ENCODE results near the gene PYGB. TPM values are rescaled to one million over a fixed set of nuclear protein-coding genes. Genes with fewer than 3 reads are reported as not detected.

Gene PYGB
- total RNA-seq, 4 donors from 2014 or later: 83.2 to 141 (median 94.6) TPM

DNA sequence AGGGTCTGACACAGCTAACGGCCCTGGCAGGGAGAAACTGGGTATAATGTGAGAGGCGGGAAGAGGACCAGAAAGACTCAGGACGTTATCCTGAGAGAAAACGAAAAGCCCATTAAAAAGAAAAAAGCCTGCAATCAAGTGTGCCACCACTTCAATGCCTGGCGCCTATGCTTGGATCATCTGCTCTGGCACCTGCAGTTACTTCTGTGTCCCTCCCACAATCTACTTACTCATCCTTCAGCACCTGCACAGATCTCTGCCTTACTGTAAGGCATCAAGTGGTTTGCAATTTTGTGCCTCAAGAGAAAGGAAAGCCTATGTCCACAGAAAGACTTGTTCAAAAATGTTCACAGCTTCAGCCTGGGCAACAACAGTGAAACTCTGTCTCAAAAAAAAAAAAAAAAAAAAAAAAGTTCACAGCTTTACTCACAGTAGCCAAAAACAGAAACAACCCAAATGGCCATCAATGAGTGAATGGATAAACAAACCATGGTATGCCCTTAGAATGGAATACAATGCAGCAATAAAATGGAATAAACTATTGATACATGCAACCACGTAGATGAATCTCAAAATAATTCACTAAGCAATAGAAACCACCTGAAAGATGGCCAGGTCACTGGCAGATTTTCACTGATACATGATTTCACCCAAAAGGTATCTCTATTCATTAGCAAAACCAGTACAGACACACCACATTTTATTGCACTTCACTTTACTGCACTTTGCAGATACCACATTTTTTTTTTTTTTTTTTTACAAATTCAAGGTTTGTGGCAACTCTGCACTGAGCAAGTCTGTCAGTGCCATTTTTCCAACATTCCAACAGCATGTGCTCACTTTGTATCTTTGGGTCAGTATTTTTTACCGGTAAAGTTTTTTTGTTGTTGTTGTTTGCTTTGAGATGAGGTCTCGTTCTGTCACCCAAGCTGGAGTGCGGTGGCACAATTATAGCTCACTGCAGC, 94.1 kb downstream of the PYGB start:
- WGBS, 2 donors: 90 to 92% methylated on average over 9 of the region's 9 CpGs
- Histone ChIP-seq H3K27me3 (no peaks in the 10 kb centered on the region), H3K9me3 (no peaks in the 10 kb centered on the region), H3K4me3 (replicated peaks in 1 of 3) (no peak overlapping the region), H3K36me3 (no peaks in the 10 kb centered on the region), H3K4me1 (peaks cover 29 to 32% of the 10 kb centered on the region in 2 donors), H3K27ac (no peak overlapping the region)
- TF ChIP-seq POLR2A (IDR thresholded peaks at IDR 0.05): no peak
- TF ChIP-seq, protein P1, sequence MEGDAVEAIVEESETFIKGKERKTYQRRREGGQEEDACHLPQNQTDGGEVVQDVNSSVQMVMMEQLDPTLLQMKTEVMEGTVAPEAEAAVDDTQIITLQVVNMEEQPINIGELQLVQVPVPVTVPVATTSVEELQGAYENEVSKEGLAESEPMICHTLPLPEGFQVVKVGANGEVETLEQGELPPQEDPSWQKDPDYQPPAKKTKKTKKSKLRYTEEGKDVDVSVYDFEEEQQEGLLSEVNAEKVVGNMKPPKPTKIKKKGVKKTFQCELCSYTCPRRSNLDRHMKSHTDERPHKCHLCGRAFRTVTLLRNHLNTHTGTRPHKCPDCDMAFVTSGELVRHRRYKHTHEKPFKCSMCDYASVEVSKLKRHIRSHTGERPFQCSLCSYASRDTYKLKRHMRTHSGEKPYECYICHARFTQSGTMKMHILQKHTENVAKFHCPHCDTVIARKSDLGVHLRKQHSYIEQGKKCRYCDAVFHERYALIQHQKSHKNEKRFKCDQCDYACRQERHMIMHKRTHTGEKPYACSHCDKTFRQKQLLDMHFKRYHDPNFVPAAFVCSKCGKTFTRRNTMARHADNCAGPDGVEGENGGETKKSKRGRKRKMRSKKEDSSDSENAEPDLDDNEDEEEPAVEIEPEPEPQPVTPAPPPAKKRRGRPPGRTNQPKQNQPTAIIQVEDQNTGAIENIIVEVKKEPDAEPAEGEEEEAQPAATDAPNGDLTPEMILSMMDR (IDR thresholded peaks at IDR 0.05): no peak
- no peak for DNase-seq
- intact Hi-C loops (cut with DNase I): no loop called here

DNA sequence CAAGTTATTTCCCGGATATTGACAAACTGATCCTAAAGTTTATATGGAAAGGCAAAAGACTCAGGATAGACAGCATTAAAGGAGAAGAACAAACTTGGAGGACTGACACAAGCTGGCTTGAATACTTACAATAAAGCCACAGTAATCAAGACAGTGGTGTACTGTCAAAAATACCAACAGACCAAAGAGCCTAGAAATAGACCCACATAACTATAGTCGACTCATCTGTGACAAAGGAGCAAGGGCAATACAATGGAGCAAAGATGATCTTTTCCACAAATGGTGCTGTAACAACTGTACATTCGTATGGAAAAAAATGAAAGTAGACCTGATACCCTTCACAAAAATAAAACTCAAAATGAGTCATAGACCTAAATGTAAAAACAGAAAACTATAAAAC, 96.7 kb downstream of the PYGB start:
- H3K27me3 ChIP-seq: no peaks in the 10 kb centered on the region
- intact Hi-C loops (cut with DNase I): no loop called here
- H3K4me1 ChIP-seq: peaks cover 7 to 10% of the 10 kb centered on the region in 2 donors
- no peak overlapping the region for H3K27ac ChIP-seq
- H3K36me3 ChIP-seq: no peaks in the 10 kb centered on the region
- DNase-seq: no peak
- H3K9me3 ChIP-seq: no peaks in the 10 kb centered on the region
- 91 to 97% methylated on average over 3 of the region's 3 CpGs for WGBS, 2 donors
- H3K4me3 ChIP-seq (replicated peaks in 1 of 3): no peak overlapping the region
- TF ChIP-seq, protein P1 (IDR thresholded peaks at IDR 0.05): no peak
- TF ChIP-seq POLR2A (IDR thresholded peaks at IDR 0.05): no peak

DNA sequence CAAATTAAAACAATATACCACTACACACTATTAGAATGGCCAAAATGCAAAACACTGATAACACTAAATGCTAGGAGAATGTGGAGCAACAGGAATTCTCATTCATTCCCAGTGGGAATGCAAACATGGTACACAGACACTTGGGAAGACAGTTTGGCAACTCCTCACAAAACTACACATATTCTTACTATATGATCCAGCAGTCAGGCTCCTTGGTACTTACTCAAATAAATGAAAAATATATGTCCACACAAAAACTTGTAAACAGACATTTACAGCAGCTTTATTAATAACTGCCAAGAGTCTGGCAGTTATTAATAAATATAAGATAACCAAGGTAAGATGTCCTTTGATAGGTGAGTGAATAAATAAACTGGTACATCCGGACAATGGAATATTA, 97.8 kb downstream of the PYGB start:
- Histone ChIP-seq H3K36me3 (no peaks in the 10 kb centered on the region), H3K27me3 (no peaks in the 10 kb centered on the region), H3K4me1 (no peaks in the 10 kb centered on the region), H3K9me3 (no peaks in the 10 kb centered on the region), H3K27ac (no peak overlapping the region), H3K4me3 (replicated peaks in 1 of 3) (no peak overlapping the region)
- TF ChIP-seq, protein P1 (IDR thresholded peaks at IDR 0.05): no peak
- no peak for TF ChIP-seq POLR2A (IDR thresholded peaks at IDR 0.05)
- intact Hi-C loops (cut with DNase I): no loop called here
- DNase-seq: no peak
- WGBS, 2 donors: 96 to 97% methylated on average over 1 of the region's 1 CpG

DNA sequence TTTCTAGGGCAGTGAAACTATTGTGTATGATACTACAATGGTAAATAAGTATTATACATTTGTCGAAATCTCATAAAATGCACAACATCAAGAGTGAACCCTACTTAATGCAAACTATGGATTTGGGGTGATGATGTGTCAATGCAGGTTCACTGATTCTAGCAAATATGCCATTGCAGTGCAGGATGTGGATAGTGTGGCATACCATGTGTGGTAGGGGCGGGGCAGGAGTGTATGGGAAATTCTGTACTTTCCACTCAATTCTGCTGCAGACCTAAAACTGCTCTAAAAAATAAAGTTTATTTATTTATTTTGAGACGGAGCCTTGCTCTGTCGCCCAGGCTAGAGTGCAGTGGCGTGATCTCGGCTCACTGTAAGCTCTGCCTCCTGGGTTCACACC, 98.5 kb downstream of the PYGB start:
- intact Hi-C loops (cut with DNase I): no loop called here
- Histone ChIP-seq H3K9me3 (no peaks in the 10 kb centered on the region), H3K27me3 (no peaks in the 10 kb centered on the region), H3K4me1 (no peaks in the 10 kb centered on the region), H3K4me3 (replicated peaks in 1 of 3) (no peak overlapping the region), H3K36me3 (no peaks in the 10 kb centered on the region), H3K27ac (no peak overlapping the region)
- DNase-seq: no peak
- 94 to 97% methylated on average over 6 of the region's 6 CpGs for WGBS, 2 donors
- TF ChIP-seq POLR2A (IDR thresholded peaks at IDR 0.05): no peak
- TF ChIP-seq, protein P1 (IDR thresholded peaks at IDR 0.05): no peak

Small RNA genes within 50 kb of the gene (small RNA-seq; reads per million reads assigned to genes)
- gene AL035252.4 (not detected), gene AL121772.2 (not detected), gene RF00019 (not detected)

Other genes with a start within 250 kb of the PYGB start
- gene ACSS1, start 189.9 kb upstream of the PYGB start, total RNA-seq: 10 to 100 TPM; 45.8 to 57.4 (median 52.1) TPM
- gene VSX1, start 165.9 kb upstream of the PYGB start, total RNA-seq: not detected
- gene ENTPD6, start 52.4 kb upstream of the PYGB start, total RNA-seq: 10 to 100 TPM; 51.6 to 75.6 (median 64.9) TPM
- 100 to 1,000 TPM; 103 to 212 (median 179) TPM for gene ABHD12, start 142.8 kb downstream of the PYGB start, total RNA-seq
- 1 to 10 TPM in 1 of 4 donors, under 1 TPM in 2, not detected in 1; 0.44 to 1.5 (median 0.89) TPM for gene GINS1, start 159.6 kb downstream of the PYGB start, total RNA-seq

Data from thyroid gland (tissue), 4 donors.